Endodermal cell (in vitro differentiated cells): ENCODE results near the gene TEX44. TPM values are rescaled to one million over a fixed set of nuclear protein-coding genes. Genes with fewer than 3 reads are reported as not detected.

ENCODE experiments used
- DNase-seq: peaks from one replicate; pipeline ENCODE4 v3.0.0-alpha.2; 2017
- H3K27ac ChIP-seq: 2 replicates; pipeline ENCODE4 v1.5.1; 2013; ENCODE audit warnings: mild to moderate bottlenecking, low read depth, low read length, moderate library complexity
- H3K27me3 ChIP-seq: 2 replicates; pipeline ENCODE4 v1.6.1; 2013; ENCODE audit warnings: mild to moderate bottlenecking, low read length, moderate library complexity; ENCODE audit not compliant: insufficient read depth, control insufficient read depth, poor library complexity, severe bottlenecking
- H3K36me3 ChIP-seq: 2 replicates; pipeline ENCODE4 v1.7.0; 2013; ENCODE audit warnings: mild to moderate bottlenecking, low read length, moderate library complexity; ENCODE audit not compliant: control insufficient read depth, insufficient read depth
- H3K4me1 ChIP-seq: one replicate; pipeline ENCODE4 v1.7.0; 2013; ENCODE audit warnings: low read length; ENCODE audit not compliant: control insufficient read depth, insufficient read depth
- H3K4me3 ChIP-seq: 2 replicates; pipeline ENCODE4 v1.5.1; 2013; ENCODE audit warnings: mild to moderate bottlenecking, low read length, moderate library complexity
- H3K9ac ChIP-seq: 2 replicates; pipeline ENCODE4 v1.6.1; 2013; ENCODE audit warnings: mild to moderate bottlenecking, low read length, moderate library complexity; ENCODE audit not compliant: poor library complexity, severe bottlenecking; ENCODE audit errors: extremely low read depth
- H3K9me3 ChIP-seq: 2 replicates; pipeline ENCODE4 v1.6.1; 2013; ENCODE audit warnings: mild to moderate bottlenecking, low read length, moderate library complexity; ENCODE audit not compliant: control insufficient read depth
- H3K27ac Mint-ChIP-seq: 2 replicates; pipeline ENCODE4 v1.8.0; 2020; ENCODE audit warnings: mixed read lengths
- H3K27me3 Mint-ChIP-seq: 2 replicates; pipeline ENCODE4 v1.8.0; 2021; ENCODE audit warnings: mild to moderate bottlenecking, mixed read lengths; ENCODE audit not compliant: insufficient read depth
- H3K36me3 Mint-ChIP-seq: 2 replicates; pipeline ENCODE4 v1.8.0; 2020; ENCODE audit warnings: low read depth, mixed read lengths
- H3K4me1 Mint-ChIP-seq: 2 replicates; pipeline ENCODE4 v1.8.0; 2020; ENCODE audit warnings: mixed read lengths
- H3K4me3 Mint-ChIP-seq: 2 replicates; pipeline ENCODE4 v1.8.0; 2020; ENCODE audit warnings: mild to moderate bottlenecking, moderate library complexity, mixed read lengths
- H3K9me3 Mint-ChIP-seq: 2 replicates; pipeline ENCODE4 v1.8.0; 2020; ENCODE audit warnings: mild to moderate bottlenecking, mixed read lengths
- WGBS, 2 experiments: methylation state at CpG; one replicate each; pipeline versions ENCODE4 v1.1.5 to v1.1.7; 2013; ENCODE audit warnings: missing lambda C conversion rate in 2 of 2, mixed read lengths in 1 of 2; ENCODE audit not compliant: insufficient coverage in 1 of 2, insufficient read length in 1 of 2; 5-methylcytosine and 5-hydroxymethylcytosine counted together
- total RNA-seq, 2 donors: library from RNA; stranded (reverse); fragmentation: NEBNext Ultra II Directional in 1 of 2; extraction: Animal tissue kit (Norgen Biotek cat#: 25700) in 1 of 2; gene quantifications; 2 replicates in 1 of 2; 3 replicates in 1 of 2; pipeline ENCODE4 v1.2.1, GENCODE V29; 2021
- TF ChIP-seq, protein P1 (sequence below): fragments of 200-600 bp; sonication (generic); conservative IDR thresholded peaks from 2 replicates; pipeline ENCODE4 v1.5.0; 2021; ENCODE audit warnings: antibody characterized with exemption, mild to moderate bottlenecking

The TEX44 gene
- total RNA-seq, 2 donors from 2014 or later, result not detected

DNA sequence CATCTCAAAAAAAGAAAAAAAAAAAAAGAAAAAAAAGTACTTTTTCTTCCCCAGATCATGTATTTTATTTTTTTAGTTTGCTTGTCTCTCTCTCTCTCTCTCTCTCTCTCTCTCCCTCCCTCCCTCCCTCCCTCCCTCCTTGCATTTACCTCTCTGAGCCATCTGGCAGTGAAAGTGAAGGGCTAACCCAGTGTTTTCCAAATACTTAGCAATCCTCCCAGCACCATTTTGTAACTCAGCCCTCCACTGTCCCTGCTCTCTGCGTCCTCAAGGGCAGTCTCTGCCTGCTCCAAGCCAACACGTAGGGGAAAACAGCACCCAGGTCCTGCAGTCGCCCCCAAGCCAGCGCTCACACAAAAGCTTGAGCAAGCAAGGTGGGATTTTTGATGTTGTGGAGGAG lies 19.6 kb upstream of the TEX44 start:
- H3K36me3 Mint-ChIP-seq, result no peaks in the 10 kb centered on the region
- H3K27me3 Mint-ChIP-seq, result no peaks in the 10 kb centered on the region
- H3K4me3 Mint-ChIP-seq, result no peak overlapping the region
- peaks cover under 1% of the 10 kb centered on the region for H3K9me3 Mint-ChIP-seq
- 64 to 86% methylated on average over 2 to 4 of the region's 4 CpGs for WGBS, 2 experiments
- DNase-seq, result peak; percentile 67
- Histone ChIP-seq H3K27ac (no peak overlapping the region), H3K9me3 (no peaks in the 10 kb centered on the region), H3K4me1 (peaks cover 3% of the 10 kb centered on the region), H3K9ac (no peak overlapping the region), H3K27me3 (no peaks in the 10 kb centered on the region), H3K4me3 (no peak overlapping the region), H3K36me3 (no peaks in the 10 kb centered on the region)
- TF ChIP-seq, protein P1, sequence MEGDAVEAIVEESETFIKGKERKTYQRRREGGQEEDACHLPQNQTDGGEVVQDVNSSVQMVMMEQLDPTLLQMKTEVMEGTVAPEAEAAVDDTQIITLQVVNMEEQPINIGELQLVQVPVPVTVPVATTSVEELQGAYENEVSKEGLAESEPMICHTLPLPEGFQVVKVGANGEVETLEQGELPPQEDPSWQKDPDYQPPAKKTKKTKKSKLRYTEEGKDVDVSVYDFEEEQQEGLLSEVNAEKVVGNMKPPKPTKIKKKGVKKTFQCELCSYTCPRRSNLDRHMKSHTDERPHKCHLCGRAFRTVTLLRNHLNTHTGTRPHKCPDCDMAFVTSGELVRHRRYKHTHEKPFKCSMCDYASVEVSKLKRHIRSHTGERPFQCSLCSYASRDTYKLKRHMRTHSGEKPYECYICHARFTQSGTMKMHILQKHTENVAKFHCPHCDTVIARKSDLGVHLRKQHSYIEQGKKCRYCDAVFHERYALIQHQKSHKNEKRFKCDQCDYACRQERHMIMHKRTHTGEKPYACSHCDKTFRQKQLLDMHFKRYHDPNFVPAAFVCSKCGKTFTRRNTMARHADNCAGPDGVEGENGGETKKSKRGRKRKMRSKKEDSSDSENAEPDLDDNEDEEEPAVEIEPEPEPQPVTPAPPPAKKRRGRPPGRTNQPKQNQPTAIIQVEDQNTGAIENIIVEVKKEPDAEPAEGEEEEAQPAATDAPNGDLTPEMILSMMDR, result no peak
- H3K27ac Mint-ChIP-seq, result peak overlapping the region; percentile 79
- H3K4me1 Mint-ChIP-seq, result peaks cover 38% of the 10 kb centered on the region

DNA sequence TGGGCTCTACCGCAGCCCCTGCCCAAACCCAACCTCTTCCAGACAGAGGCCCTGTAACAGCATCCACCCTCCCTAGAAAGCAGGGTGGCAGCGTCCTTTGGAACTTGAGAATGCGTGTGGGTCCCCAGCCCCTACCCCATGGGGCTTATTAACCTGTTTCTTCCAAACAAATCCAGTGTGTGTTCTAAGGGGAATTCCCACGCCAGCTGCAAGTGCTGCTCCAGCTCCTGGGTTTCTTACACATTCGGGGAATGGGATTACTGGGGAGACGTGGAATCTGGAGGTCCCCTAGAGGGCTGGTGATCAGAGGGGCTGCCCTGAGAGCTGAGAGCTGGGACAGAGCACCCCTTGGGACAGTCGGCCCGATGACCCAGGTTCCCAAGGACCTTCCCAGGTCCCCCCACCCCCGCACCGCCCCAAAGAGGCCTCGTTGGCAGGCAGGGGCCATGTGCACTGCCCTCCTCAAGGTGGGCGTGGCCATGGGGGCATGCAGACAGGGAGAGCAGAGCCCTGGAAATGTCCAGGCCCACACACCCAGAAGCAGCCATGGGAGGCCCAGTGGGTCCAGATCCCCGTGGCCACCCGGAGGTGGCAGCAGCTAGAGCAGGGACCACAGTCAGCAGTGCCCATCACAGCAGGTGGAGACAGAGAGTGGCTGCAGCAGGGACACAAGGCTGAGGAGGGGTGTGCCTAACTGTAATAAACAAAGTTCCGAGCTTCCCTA lies 18.8 kb upstream of the TEX44 start:
- Histone ChIP-seq H3K4me1 (peaks cover 3% of the 10 kb centered on the region), H3K9me3 (no peaks in the 10 kb centered on the region), H3K4me3 (no peak overlapping the region), H3K9ac (no peak overlapping the region), H3K36me3 (no peaks in the 10 kb centered on the region), H3K27me3 (no peaks in the 10 kb centered on the region), H3K27ac (no peak overlapping the region)
- no peaks in the 10 kb centered on the region for H3K27me3 Mint-ChIP-seq
- H3K36me3 Mint-ChIP-seq, result peaks cover 2% of the 10 kb centered on the region
- H3K27ac Mint-ChIP-seq, result peak overlapping the region; percentile 79
- peak; percentile 69 for DNase-seq
- peaks cover 3% of the 10 kb centered on the region for H3K9me3 Mint-ChIP-seq
- peaks cover 31% of the 10 kb centered on the region for H3K4me1 Mint-ChIP-seq
- WGBS, 2 experiments, result 89 to 90% methylated on average over 13 to 15 of the region's 15 CpGs
- H3K4me3 Mint-ChIP-seq, result no peak overlapping the region
- TF ChIP-seq, protein P1, result no peak

DNA sequence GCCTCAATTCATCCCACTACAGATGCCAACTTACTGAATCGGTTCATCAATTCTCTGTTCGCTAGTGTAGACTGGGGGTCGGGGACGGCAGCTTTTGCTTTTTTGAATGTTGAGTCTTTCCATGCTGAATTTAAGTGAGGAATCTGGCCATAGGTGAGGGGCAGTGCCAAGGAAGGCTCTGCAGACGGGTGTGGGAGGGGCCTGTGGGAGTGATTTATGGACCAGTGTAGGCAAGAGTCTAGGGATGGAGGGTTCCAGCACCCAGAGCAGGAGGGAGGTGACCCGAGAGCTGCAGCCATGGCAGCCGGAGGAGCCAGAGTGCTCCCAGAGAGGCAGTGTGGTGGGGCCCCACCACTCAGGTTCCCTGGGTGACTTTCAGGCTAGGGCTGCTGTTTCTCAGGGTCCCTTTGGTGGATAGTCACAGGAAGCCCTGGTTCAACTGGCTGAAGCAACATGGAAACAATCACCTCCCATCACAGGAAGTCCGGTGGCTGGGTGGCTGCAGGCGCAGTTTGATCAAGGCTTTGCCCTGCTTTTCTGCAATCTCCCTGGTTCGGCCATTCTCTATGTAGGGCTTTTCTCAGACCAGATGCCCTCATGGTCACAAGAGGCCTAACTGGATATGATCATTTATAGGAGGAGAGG lies 16.9 kb upstream of the TEX44 start:
- DNase-seq, result no peak
- TF ChIP-seq, protein P1, result no peak
- no peak overlapping the region for H3K9ac ChIP-seq
- H3K9me3 ChIP-seq, result no peaks in the 10 kb centered on the region
- Mint-ChIP-seq H3K36me3 (peaks cover 2% of the 10 kb centered on the region), H3K4me3 (no peak overlapping the region), H3K27me3 (peaks cover 3% of the 10 kb centered on the region), H3K9me3 (peaks cover 6% of the 10 kb centered on the region), H3K27ac (peak overlapping the region; percentile 23), H3K4me1 (peaks cover 28% of the 10 kb centered on the region)
- no peak overlapping the region for H3K4me3 ChIP-seq
- H3K27me3 ChIP-seq, result no peaks in the 10 kb centered on the region
- WGBS, 2 experiments, result 95 to 97% methylated on average over 5 to 10 of the region's 10 CpGs
- no peak overlapping the region for H3K27ac ChIP-seq
- H3K36me3 ChIP-seq, result no peaks in the 10 kb centered on the region
- H3K4me1 ChIP-seq, result peaks cover 3% of the 10 kb centered on the region
